Lower leg skin (tissue), 4 donors: ENCODE results near the gene GADD45A. TPM values are rescaled to one million over a fixed set of nuclear protein-coding genes. Genes with fewer than 3 reads are reported as not detected.

Experiments used
- DNase-seq, 2 donors: peaks; one replicate each; pipeline ENCODE4 v3.0.0-alpha.2; 2019; ENCODE audit warnings: low spot score in 2 of 2
- H3K4me3 ChIP-seq: fragments of 200-600 bp; sonication (generic); 2 replicates; pipeline ENCODE4 v1.5.1; 2017; ENCODE audit warnings: mild to moderate bottlenecking, low read depth; ENCODE audit not compliant: poor library complexity, severe bottlenecking
- POLR2A ChIP-seq, 2 donors: fragments of 450-650 bp; IDR thresholded peaks; one replicate each; pipeline ENCODE4 v1.6.1; 2016 to 2017; ENCODE audit warnings: antibody characterized with exemption in 2 of 2, mild to moderate bottlenecking in 1 of 2, moderate library complexity in 1 of 2
- WGBS, 2 donors: methylation state at CpG; one replicate each; pipeline ENCODE4 v1.1.5; 2018; 5-methylcytosine and 5-hydroxymethylcytosine counted together
- intact Hi-C: fragments of 100-400 bp; cut with DNase I; formaldehyde crosslinking; loops from one replicate; pipeline ENCODE4 v1.15.0; 2023; ENCODE audit warnings: low total_unique reads
- total RNA-seq, 4 donors: library from RNA; depleted of rRNA; stranded (reverse); fragments of >200 nt; gene quantifications; one replicate each; pipeline ENCODE4 v1.1.0, GENCODE V29; 2016
- TF ChIP-seq, protein P1 (sequence below), 3 donors: fragments of 450-650 bp; IDR thresholded peaks; one replicate each; pipeline ENCODE4 v1.5.1; 2016; ENCODE audit warnings: antibody characterized with exemption in 3 of 3, mild to moderate bottlenecking in 3 of 3, moderate library complexity in 2 of 3

The GADD45A gene
- 10 to 100 TPM; 25.2 to 44.4 (median 29.0) TPM for total RNA-seq

GRCh38 chr1:67685067-67685557 lies at the start of gene GADD45A:
Gene GADD45A, plus strand, starts transcription at chr1:67685201. Its CDS starts 294 bp downstream, at chr1:67685495.
- H3K4me3 ChIP-seq, result peak within 1 kb of the TSS; percentile 71
- peak; percentile 99 to 100 for DNase-seq
- WGBS, 2 donors, result 0 to 1% methylated on average over 33 to 39 of the region's 39 CpGs
- intact Hi-C loops, result loop anchor here (10.0 kb wide), 1 partner anchor 70 kb away; no protein-coding TSS in a partner anchor
- peak in 1 of 2 donors; percentile 92 for TF ChIP-seq POLR2A (IDR thresholded peaks at IDR 0.05)
- TF ChIP-seq, protein P1, sequence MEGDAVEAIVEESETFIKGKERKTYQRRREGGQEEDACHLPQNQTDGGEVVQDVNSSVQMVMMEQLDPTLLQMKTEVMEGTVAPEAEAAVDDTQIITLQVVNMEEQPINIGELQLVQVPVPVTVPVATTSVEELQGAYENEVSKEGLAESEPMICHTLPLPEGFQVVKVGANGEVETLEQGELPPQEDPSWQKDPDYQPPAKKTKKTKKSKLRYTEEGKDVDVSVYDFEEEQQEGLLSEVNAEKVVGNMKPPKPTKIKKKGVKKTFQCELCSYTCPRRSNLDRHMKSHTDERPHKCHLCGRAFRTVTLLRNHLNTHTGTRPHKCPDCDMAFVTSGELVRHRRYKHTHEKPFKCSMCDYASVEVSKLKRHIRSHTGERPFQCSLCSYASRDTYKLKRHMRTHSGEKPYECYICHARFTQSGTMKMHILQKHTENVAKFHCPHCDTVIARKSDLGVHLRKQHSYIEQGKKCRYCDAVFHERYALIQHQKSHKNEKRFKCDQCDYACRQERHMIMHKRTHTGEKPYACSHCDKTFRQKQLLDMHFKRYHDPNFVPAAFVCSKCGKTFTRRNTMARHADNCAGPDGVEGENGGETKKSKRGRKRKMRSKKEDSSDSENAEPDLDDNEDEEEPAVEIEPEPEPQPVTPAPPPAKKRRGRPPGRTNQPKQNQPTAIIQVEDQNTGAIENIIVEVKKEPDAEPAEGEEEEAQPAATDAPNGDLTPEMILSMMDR (IDR thresholded peaks at IDR 0.05), result no peak

- intact Hi-C loops, result no loop called here
Observed at GRCh38 chr1:67636146-67636545, 48.9 kb upstream of the GADD45A start.

DNA sequence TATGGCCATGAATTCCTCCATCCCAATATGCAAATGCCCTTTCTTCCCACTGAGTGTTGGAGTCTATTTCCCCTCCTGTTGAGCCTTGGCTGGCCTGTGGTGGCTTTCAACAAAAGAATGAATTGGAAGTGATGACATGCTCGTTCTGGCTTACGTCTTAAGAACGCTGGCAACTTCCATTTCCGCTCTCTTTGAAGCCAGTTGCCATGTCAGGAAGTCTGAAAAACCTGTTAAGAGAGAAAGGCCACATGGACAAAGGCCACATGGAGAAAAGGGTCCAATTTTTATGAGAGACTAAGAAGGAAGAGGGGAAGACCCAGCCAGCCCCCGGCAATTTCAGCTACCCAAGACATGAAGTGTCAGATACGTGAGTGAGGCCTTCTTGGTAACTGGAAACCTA lies 45.6 kb upstream of the GADD45A start:
- no peak for DNase-seq
- TF ChIP-seq, protein P1 (IDR thresholded peaks at IDR 0.05), result no peak
- no peak for TF ChIP-seq POLR2A (IDR thresholded peaks at IDR 0.05)
- WGBS, 2 donors, result 79 to 80% methylated on average over 6 of the region's 6 CpGs
- intact Hi-C loops, result no loop called here
- no peak overlapping the region for H3K4me3 ChIP-seq

More at GRCh38 chr1:67636146-67636545, 48.9 kb upstream of the GADD45A start:
- no peak overlapping the region for H3K4me3 ChIP-seq
- DNase-seq, result no peak
- TF ChIP-seq POLR2A (IDR thresholded peaks at IDR 0.05), result no peak
- TF ChIP-seq, protein P1 (IDR thresholded peaks at IDR 0.05), result no peak

GRCh38 chr1:67642629-67643028 lies 42.4 kb upstream of the GADD45A start:
- DNase-seq, result no peak
- intact Hi-C loops, result loop anchor here (10.0 kb wide), 1 partner anchor 508 kb away; the partner anchor contains the start of gene C1orf141
- TF ChIP-seq, protein P1 (IDR thresholded peaks at IDR 0.05), result no peak
- TF ChIP-seq POLR2A (IDR thresholded peaks at IDR 0.05), result no peak
- WGBS, 2 donors, result 66 to 69% methylated on average over 9 of the region's 9 CpGs
- no peak overlapping the region for H3K4me3 ChIP-seq

- 87% methylated on average over 3 of the region's 3 CpGs for WGBS, 2 donors
- TF ChIP-seq POLR2A (IDR thresholded peaks at IDR 0.05), result no peak
- TF ChIP-seq, protein P1 (IDR thresholded peaks at IDR 0.05), result no peak
- no peak for DNase-seq
- intact Hi-C loops, result loop anchor here (10.0 kb wide), 1 partner anchor 510 kb away; the partner anchor contains the start of gene C1orf141
- H3K4me3 ChIP-seq, result no peak overlapping the region
Observed at GRCh38 chr1:67644566-67644965, 40.4 kb upstream of the GADD45A start.
